ENCODE measurements around the gene KANSL2. TPM values are rescaled to one million over a fixed set of nuclear protein-coding genes. Genes with fewer than 3 reads are reported as not detected.

Gene KANSL2
- total and polyA plus RNA-seq, 2 of the 4 experiments (the other 2 are of a cell fraction) = 25.2 to 47.5 TPM

GRCh38 chr12:48659863-48660262 lies 22.2 kb downstream of the KANSL2 start:
- in situ Hi-C loops (cut with MboI; ENCODE audit: low sequenced_read_pairs) (no loop called here), dilution Hi-C loops (cut with HindIII; ENCODE audit: low sequenced_read_pairs, unreplicated experiment) (no loop called here), intact Hi-C loops (cut with micrococcal nuclease) (no loop called here)
- Histone ChIP-seq H2AK9ac (replicated peaks; ENCODE audit: low read depth, low read length, poor library complexity) (no peak overlapping the region), H2AK5ac (ENCODE audit: low read depth, low read length) (no peak overlapping the region), H4K5ac (ENCODE audit: low read depth, low read length) (no peak overlapping the region), H3K9me3 (ENCODE audit: control insufficient read depth, insufficient read depth, low read length) (no peaks in the 10 kb centered on the region), H3K56ac (ENCODE audit: extremely low read depth, insufficient read depth, low read length) (no peak overlapping the region), H2BK20ac (ENCODE audit: low read depth, low read length) (no peak overlapping the region), H4K8ac (ENCODE audit: low read depth in 2 of 2, low read length in 2 of 2) (no peak overlapping the region), H3K4me3 (ENCODE audit: insufficient read depth, low read depth, low read length) (no peak overlapping the region), H3K79me1 (ENCODE audit: low read depth in 1 of 2, low read length in 2 of 2) (peaks cover 11 to 16% of the 10 kb centered on the region in 2 experiments), H3K9ac (ENCODE audit: low read depth, low read length) (no peak overlapping the region), H3K27ac (ENCODE audit: insufficient read depth, low read length) (no peak overlapping the region), H4K91ac (ENCODE audit: insufficient read depth, low read depth, low read length) (no peak overlapping the region), H3K4ac (ENCODE audit: low read depth, low read length) (no peak overlapping the region), H2BK5ac (ENCODE audit: low read depth, low read length, poor library complexity, severe bottlenecking) (no peak overlapping the region), H3K23ac (ENCODE audit: low read depth, low read length) (no peak overlapping the region), H3K36me3 (ENCODE audit: control insufficient read depth, insufficient read depth, low read length) (peaks cover 50% of the 10 kb centered on the region), H2AFZ (replicated peaks; ENCODE audit: low read length, poor library complexity) (no peak overlapping the region), H2BK15ac (ENCODE audit: low read depth, low read length) (no peak overlapping the region), H3K4me1 (ENCODE audit: control insufficient read depth, insufficient read depth, low read length) (no peaks in the 10 kb centered on the region), H4K20me1 (ENCODE audit: insufficient read depth, low read length) (no peaks in the 10 kb centered on the region), H3K18ac (ENCODE audit: low read depth, low read length) (no peak overlapping the region), H3K9me1 (ENCODE audit: insufficient read depth, low read length) (no peaks in the 10 kb centered on the region; the same call in 1 of the 2 replicates), H3K14ac (replicated peaks; ENCODE audit: low read depth, low read length) (no peak overlapping the region), H3K27me3 (ENCODE audit: control insufficient read depth, insufficient read depth, low read length) (no peaks in the 10 kb centered on the region), H3K4me2 (ENCODE audit: low read depth, low read length) (no peak overlapping the region), H2BK120ac (ENCODE audit: low read depth, low read length) (no peak overlapping the region)
- BruUV-seq (replicated peaks) = no TSS peak
- no peak for TF ChIP-seq NFE2L2 (IDR thresholded peaks at IDR 0.05; ENCODE audit: low read depth, low read length)
- peak; percentile 80 for TF ChIP-seq CEBPB (IDR thresholded peaks at IDR 0.05; ENCODE audit: low read depth, low read length)
- TF ChIP-seq RCOR1 (IDR thresholded peaks at IDR 0.05; ENCODE audit: insufficient replicate concordance, low read length) = no peak
- no peak for TF ChIP-seq RAD21 (IDR thresholded peaks at IDR 0.05; ENCODE audit: low read length)
- TF ChIP-seq, protein P1, sequence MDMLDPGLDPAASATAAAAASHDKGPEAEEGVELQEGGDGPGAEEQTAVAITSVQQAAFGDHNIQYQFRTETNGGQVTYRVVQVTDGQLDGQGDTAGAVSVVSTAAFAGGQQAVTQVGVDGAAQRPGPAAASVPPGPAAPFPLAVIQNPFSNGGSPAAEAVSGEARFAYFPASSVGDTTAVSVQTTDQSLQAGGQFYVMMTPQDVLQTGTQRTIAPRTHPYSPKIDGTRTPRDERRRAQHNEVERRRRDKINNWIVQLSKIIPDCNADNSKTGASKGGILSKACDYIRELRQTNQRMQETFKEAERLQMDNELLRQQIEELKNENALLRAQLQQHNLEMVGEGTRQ (IDR thresholded peaks at IDR 0.05; ENCODE audit: low read depth, low read length) = no peak
- no peak for TF ChIP-seq MXI1 (IDR thresholded peaks at IDR 0.05; ENCODE audit: borderline replicate concordance, low read depth, low read length)
- WGBS, 2 experiments (ENCODE audit: extremely low coverage in 2 of 2, insufficient read length in 1 of 2) = 100% methylated on average over 1 of the region's 4 CpGs; no CpG with 5 or more reads in 1 of the 2 experiments
- ATAC-seq (ENCODE audit: low read depth) (no peak), DNase-seq (no peak)
- ChIA-PET CTCF (no interaction called here), POLR2A (ENCODE audit: unreplicated experiment) (no interaction called here)

All from IMR-90 (cell line).